ENCODE results near the gene ATXN2L. TPM values are rescaled to one million over a fixed set of nuclear protein-coding genes. Genes with fewer than 3 reads are reported as not detected.

ATXN2L gene
- total RNA-seq, 4 donors from 2014 or later: 50.5 to 77.4 (median 54.1) TPM

- TF ChIP-seq CTCF (IDR thresholded peaks at IDR 0.05; ENCODE audit: low read depth): no peak
Observed at GRCh38 chr16:28845293-28845692, 22.5 kb downstream of the ATXN2L start.

- TF ChIP-seq CTCF (IDR thresholded peaks at IDR 0.05; ENCODE audit: low read depth): no peak
Observed at GRCh38 chr16:28845761-28846079, 22.9 kb downstream of the ATXN2L start.

- TF ChIP-seq CTCF (IDR thresholded peaks at IDR 0.05; ENCODE audit: low read depth): no peak
Observed at GRCh38 chr16:28846080-28846932, 23.5 kb downstream of the ATXN2L start, which contains the start of gene TUFM. Gene TUFM (minus strand): TSS chr16:28846348. CDS start chr16:28846269, 79 bp downstream.

GRCh38 chr16:28846933-28847273 is 24.1 kb downstream of the ATXN2L start:
- TF ChIP-seq CTCF (IDR thresholded peaks at IDR 0.05; ENCODE audit: low read depth): no peak

- no peak for TF ChIP-seq CTCF (IDR thresholded peaks at IDR 0.05; ENCODE audit: low read depth)
Observed at GRCh38 chr16:28858421-28858820, 35.6 kb downstream of the ATXN2L start.

- TF ChIP-seq CTCF (IDR thresholded peaks at IDR 0.05; ENCODE audit: low read depth): no peak
Observed at GRCh38 chr16:28859326-28859725, 36.5 kb downstream of the ATXN2L start.

- no peak for TF ChIP-seq CTCF (IDR thresholded peaks at IDR 0.05; ENCODE audit: low read depth)
Observed at GRCh38 chr16:28863929-28864793, 41.4 kb downstream of the ATXN2L start.
